HFFc6 (cell line): ENCODE results near the gene CDH13. TPM values are rescaled to one million over a fixed set of nuclear protein-coding genes. Genes with fewer than 3 reads are reported as not detected.

ENCODE experiments used
- DNase-seq: peaks from one replicate; pipeline ENCODE4 v3.0.0-alpha.2; 2018
- H3K27ac Mint-ChIP-seq: 2 replicates; pipeline ENCODE4 v1.8.0; 2020; ENCODE audit warnings: mild to moderate bottlenecking, mixed read lengths
- H3K27me3 Mint-ChIP-seq: 2 replicates; pipeline ENCODE4 v1.8.0; 2021; ENCODE audit warnings: mild to moderate bottlenecking, moderate library complexity, mixed read lengths; ENCODE audit not compliant: insufficient read depth
- H3K36me3 Mint-ChIP-seq: 2 replicates; pipeline ENCODE4 v1.8.0; 2021; ENCODE audit warnings: low read depth, mixed read lengths
- H3K4me1 Mint-ChIP-seq: 2 replicates; pipeline ENCODE4 v1.8.0; 2020; ENCODE audit warnings: low read depth, mixed read lengths
- H3K4me3 Mint-ChIP-seq: 2 replicates; pipeline ENCODE4 v1.8.0; 2020; ENCODE audit warnings: mild to moderate bottlenecking, moderate library complexity, mixed read lengths
- H3K9me3 Mint-ChIP-seq: 2 replicates; pipeline ENCODE4 v1.8.0; 2020; ENCODE audit warnings: mild to moderate bottlenecking, mixed read lengths
- total RNA-seq, 6 experiments: library from RNA; stranded (reverse); fragmentation: NEBNext Ultra II Directional; extraction: Animal tissue kit (Norgen Biotek cat#: 25700); gene quantifications; 2 replicates in 1 of 6; 3 replicates in 5 of 6; pipeline ENCODE4 v1.2.3, GENCODE V29; 2021
- TF ChIP-seq, protein P1 (sequence below): fragments of 200-600 bp; sonication (generic); IDR thresholded peaks from 2 replicates; pipeline ENCODE4 v1.5.0; 2021; ENCODE audit warnings: antibody characterized with exemption, mild to moderate bottlenecking

The CDH13 gene
- total RNA-seq, 6 experiments from 2014 or later = 3.6 to 14.7 (median 4.7) TPM

DNA sequence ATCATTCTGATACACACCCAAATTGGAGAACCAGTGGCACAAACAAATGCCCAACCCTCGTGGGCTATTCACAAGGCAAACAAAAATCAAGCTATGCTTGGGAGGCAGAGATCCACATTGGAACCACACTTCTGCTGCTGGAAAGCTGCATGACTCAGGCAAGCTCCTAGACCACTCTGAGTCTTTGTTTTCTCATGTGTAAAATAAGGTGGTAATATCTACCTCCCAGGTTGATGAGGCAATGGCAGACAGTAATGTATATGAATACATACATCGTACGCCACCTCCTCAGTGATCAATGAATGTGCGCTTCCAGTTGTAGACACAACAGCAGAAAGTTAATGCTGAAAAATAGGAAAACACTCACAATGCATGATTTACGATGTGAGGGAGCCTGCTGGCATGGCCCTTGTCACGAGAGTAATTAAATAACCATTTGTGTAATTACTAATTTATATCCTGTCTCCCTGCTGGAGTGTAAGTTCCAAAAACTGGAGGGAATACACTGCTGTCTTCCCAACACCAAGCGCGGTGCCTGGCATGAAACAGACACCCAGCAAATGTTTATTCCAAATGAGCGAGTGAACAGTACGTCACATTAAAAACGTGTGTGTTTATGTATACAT lies 1111.1 kb downstream of the CDH13 start:
- no peak overlapping the region for H3K4me3 Mint-ChIP-seq
- peaks cover 44% of the 10 kb centered on the region for H3K9me3 Mint-ChIP-seq
- no peak for DNase-seq
- H3K27ac Mint-ChIP-seq = no peak overlapping the region
- peaks cover 5% of the 10 kb centered on the region; the same call in 1 of the 2 replicates for H3K36me3 Mint-ChIP-seq
- TF ChIP-seq, protein P1, sequence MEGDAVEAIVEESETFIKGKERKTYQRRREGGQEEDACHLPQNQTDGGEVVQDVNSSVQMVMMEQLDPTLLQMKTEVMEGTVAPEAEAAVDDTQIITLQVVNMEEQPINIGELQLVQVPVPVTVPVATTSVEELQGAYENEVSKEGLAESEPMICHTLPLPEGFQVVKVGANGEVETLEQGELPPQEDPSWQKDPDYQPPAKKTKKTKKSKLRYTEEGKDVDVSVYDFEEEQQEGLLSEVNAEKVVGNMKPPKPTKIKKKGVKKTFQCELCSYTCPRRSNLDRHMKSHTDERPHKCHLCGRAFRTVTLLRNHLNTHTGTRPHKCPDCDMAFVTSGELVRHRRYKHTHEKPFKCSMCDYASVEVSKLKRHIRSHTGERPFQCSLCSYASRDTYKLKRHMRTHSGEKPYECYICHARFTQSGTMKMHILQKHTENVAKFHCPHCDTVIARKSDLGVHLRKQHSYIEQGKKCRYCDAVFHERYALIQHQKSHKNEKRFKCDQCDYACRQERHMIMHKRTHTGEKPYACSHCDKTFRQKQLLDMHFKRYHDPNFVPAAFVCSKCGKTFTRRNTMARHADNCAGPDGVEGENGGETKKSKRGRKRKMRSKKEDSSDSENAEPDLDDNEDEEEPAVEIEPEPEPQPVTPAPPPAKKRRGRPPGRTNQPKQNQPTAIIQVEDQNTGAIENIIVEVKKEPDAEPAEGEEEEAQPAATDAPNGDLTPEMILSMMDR = no peak
- no peaks in the 10 kb centered on the region for H3K27me3 Mint-ChIP-seq
- no peaks in the 10 kb centered on the region for H3K4me1 Mint-ChIP-seq

DNA sequence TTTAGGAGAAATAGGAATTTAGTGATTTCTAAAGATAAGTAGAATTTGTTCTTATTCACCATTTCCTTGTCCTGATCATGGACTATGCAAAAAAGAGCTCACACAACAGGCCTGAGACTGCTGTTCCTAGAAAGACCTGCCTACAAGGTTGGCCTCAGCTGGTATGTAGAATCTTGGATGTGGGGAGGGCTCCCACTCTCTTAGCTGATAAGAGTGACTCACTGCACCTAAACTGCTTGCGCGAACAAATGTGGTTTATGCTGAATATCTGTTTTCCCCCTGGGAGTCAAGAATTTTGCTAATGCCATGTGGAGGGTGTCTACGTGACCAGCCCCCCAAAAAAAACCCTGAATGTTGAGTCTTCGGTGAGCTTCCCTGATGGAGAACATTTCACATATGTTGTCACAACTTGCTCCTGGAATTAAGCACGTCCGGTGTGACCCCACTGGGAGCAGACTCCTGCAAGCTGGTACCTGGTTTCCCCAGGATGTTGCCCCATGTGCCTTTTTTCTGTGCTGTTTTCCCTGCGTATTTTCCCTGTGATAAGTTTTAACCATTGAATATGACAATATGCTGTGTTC lies 1112.2 kb downstream of the CDH13 start:
- no peaks in the 10 kb centered on the region for H3K4me1 Mint-ChIP-seq
- no peak overlapping the region for H3K27ac Mint-ChIP-seq
- H3K36me3 Mint-ChIP-seq = peaks cover 2% of the 10 kb centered on the region; the same call in 1 of the 2 replicates
- H3K9me3 Mint-ChIP-seq = peaks cover 37% of the 10 kb centered on the region
- no peak for DNase-seq
- no peaks in the 10 kb centered on the region for H3K27me3 Mint-ChIP-seq
- H3K4me3 Mint-ChIP-seq = no peak overlapping the region
- TF ChIP-seq, protein P1 = no peak

DNA sequence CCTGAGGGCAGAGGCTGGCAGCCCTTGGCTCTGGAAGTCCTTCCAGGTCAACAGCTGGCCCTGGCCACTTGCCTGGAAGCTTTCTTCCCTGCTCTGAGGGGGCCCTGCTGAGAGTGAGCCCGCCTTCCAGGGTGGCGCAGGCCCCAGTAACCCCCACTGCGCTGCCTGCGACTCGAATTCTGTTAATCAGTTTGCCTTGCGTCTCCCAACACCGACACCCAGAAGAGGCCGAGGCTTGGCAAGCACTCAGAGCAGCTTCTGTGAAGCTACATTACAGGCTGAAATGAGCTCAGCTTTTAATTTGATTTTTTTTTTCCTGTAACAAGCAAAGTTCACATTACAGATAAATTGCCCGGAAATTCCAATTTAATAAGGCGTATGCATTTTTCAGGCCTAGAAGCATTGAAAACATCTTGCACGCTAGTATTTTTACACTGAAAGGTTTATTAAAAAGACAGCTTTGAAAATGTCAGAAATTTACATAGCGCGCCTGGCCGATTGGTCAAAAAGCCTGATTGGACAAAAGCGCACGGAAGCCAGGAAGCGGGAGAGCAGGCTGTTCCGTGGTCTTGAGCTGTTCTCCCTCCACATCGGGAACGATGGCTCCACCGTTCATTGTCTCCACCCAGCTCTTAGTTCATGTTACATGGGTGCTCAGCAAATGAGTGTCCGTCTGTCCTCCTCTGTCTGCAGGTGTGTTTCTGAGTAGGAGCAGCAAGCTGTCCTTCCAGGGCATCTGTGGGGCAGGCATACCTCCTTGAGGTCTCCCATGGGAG lies 1115.5 kb downstream of the CDH13 start:
- H3K4me1 Mint-ChIP-seq = no peaks in the 10 kb centered on the region
- H3K9me3 Mint-ChIP-seq = peaks cover 19% of the 10 kb centered on the region; the same call in 1 of the 2 replicates
- no peak overlapping the region for H3K27ac Mint-ChIP-seq
- H3K4me3 Mint-ChIP-seq = no peak overlapping the region
- no peaks in the 10 kb centered on the region for H3K36me3 Mint-ChIP-seq
- TF ChIP-seq, protein P1 = no peak
- no peaks in the 10 kb centered on the region for H3K27me3 Mint-ChIP-seq
- DNase-seq = no peak

DNA sequence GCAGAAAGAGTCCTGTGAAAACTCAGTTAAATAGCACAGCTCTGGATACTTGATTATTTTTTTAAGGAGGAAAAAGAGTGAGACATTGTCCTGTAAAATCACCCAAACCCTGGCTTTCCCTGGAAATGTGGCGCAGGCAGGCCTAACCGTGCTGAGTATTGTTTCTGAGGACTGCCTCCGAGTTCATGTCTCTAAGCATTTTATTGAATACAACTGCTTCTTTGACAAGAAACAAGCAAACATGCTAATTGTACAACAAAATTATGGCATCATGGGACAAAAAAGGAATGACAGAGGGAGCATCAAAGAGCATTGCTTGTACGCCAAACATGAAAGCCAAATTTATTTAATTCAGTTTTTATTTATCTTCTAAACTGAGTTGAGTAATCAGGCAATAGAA lies 1116.5 kb downstream of the CDH13 start:
- TF ChIP-seq, protein P1 = no peak
- Mint-ChIP-seq H3K36me3 (no peaks in the 10 kb centered on the region), H3K27ac (no peak overlapping the region), H3K4me1 (no peaks in the 10 kb centered on the region), H3K9me3 (peaks cover 22% of the 10 kb centered on the region; the same call in 1 of the 2 replicates), H3K27me3 (no peaks in the 10 kb centered on the region), H3K4me3 (no peak overlapping the region)
- DNase-seq = no peak

DNA sequence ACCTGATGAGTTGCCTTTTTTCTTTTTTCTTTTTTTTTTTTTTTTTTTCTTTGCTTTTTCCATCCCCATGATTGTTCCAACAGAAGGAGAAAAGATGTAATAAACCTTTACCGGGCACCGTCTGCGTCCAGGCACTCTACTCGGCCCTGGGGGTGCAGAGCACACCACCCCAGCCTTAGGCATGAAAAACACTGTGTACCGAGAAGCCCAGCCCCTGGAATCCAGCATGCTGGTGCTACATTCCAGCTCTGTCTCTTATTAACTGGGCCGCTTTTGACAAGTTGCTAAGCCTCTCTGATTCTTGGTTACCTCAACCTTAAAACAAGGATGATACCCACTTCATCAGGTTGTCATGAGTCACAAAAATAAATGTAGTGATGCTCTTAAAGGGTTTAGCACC lies 1117.0 kb downstream of the CDH13 start:
- no peaks in the 10 kb centered on the region for H3K36me3 Mint-ChIP-seq
- no peak for DNase-seq
- TF ChIP-seq, protein P1 = no peak
- no peaks in the 10 kb centered on the region for H3K4me1 Mint-ChIP-seq
- peaks cover 22% of the 10 kb centered on the region; the same call in 1 of the 2 replicates for H3K9me3 Mint-ChIP-seq
- H3K4me3 Mint-ChIP-seq = no peak overlapping the region
- no peaks in the 10 kb centered on the region for H3K27me3 Mint-ChIP-seq
- no peak overlapping the region for H3K27ac Mint-ChIP-seq
